GM18517 (cell line): ENCODE measurements around the gene SEBOX.
A peak's percentile ranks its signal among the peaks of the same experiment; 100 is the strongest.

ENCODE experiments used
- ATAC-seq: cut with Tn5 transposase; IDR thresholded peaks from one replicate; pipeline ENCODE4 v1.9.1; 2021; ENCODE audit warnings: mild to moderate bottlenecking, moderate library complexity; ENCODE audit not compliant: unreplicated experiment

The SEBOX gene

GRCh38 chr17:28369684-28370034 is 4.7 kb upstream of the SEBOX start:
- ATAC-seq = no peak

- ATAC-seq = no peak
Measured at GRCh38 chr17:28368915-28369683, 4.1 kb upstream of the SEBOX start.

GRCh38 chr17:28368306-28368831 is 3.4 kb upstream of the SEBOX start:
- no peak for ATAC-seq

GRCh38 chr17:28367641-28368305 is 2.8 kb upstream of the SEBOX start:
- no peak for ATAC-seq

GRCh38 chr17:28366605-28367004 is 1.6 kb upstream of the SEBOX start:
- ATAC-seq = no peak

GRCh38 chr17:28365487-28365886 is 488 bp upstream of the SEBOX start:
- ATAC-seq = no peak

- ATAC-seq = no peak
Measured at GRCh38 chr17:28363776-28364650, 986 bp downstream of the SEBOX start.

GRCh38 chr17:28363186-28363585 is 1.8 kb downstream of the SEBOX start:
- no peak for ATAC-seq

- ATAC-seq = no peak
Measured at GRCh38 chr17:28357901-28358197, 7.2 kb downstream of the SEBOX start.

GRCh38 chr17:28357061-28357900 is 7.7 kb downstream of the SEBOX start, which contains the start of gene POLDIP2:
POLDIP2 (minus strand) TSS chr17:28357527; CDS start chr17:28357448, 79 bp downstream.
- ATAC-seq = peak; percentile 89

GRCh38 chr17:28350271-28350670 is 14.7 kb downstream of the SEBOX start:
- ATAC-seq = no peak

- no peak for ATAC-seq
Measured at GRCh38 chr17:28348979-28349378, 16.0 kb downstream of the SEBOX start.

GRCh38 chr17:28347261-28347891 is 17.6 kb downstream of the SEBOX start:
- ATAC-seq = no peak

GRCh38 chr17:28346746-28347246 is 18.2 kb downstream of the SEBOX start:
- ATAC-seq = no peak

GRCh38 chr17:28346199-28346580 is 18.8 kb downstream of the SEBOX start:
- ATAC-seq = no peak

- ATAC-seq = no peak
Measured at GRCh38 chr17:28345419-28346198, 19.4 kb downstream of the SEBOX start.

GRCh38 chr17:28344435-28344901 is 20.5 kb downstream of the SEBOX start:
- no peak for ATAC-seq

- no peak for ATAC-seq
Measured at GRCh38 chr17:28344011-28344410, 21.0 kb downstream of the SEBOX start.

GRCh38 chr17:28343491-28343932 is 21.5 kb downstream of the SEBOX start:
- no peak for ATAC-seq
